H9 (cell line): Measurements from ENCODE around the gene SYDE2. TPM values are rescaled to one million over a fixed set of nuclear protein-coding genes. Genes with fewer than 3 reads are reported as not detected.

Experiments
- DNase-seq: peaks from one replicate; pipeline ENCODE4 v3.0.0-alpha.2; 2017
- H2AFZ ChIP-seq: one replicate; pipeline ENCODE4 v1.6.1; 2013; ENCODE audit warnings: mild to moderate bottlenecking, low read length, control low read depth, moderate library complexity
- H2AK5ac ChIP-seq: 2 replicates; pipeline ENCODE4 v1.6.1; 2013; ENCODE audit warnings: low read length, control low read depth, mixed read lengths; ENCODE audit not compliant: insufficient read length
- H2BK120ac ChIP-seq: one replicate; pipeline ENCODE4 v1.6.1; 2013; ENCODE audit warnings: low read depth, mild to moderate bottlenecking, low read length, control low read depth, inconsistent platforms; ENCODE audit not compliant: poor library complexity, severe bottlenecking
- H2BK12ac ChIP-seq: 2 replicates; pipeline ENCODE4 v1.6.1; 2013; ENCODE audit warnings: low read length, control low read depth, mixed read lengths, low read depth; ENCODE audit not compliant: insufficient read length
- H2BK15ac ChIP-seq: 2 replicates; pipeline ENCODE4 v1.6.1; 2013; ENCODE audit warnings: low read depth, low read length, control low read depth
- H2BK20ac ChIP-seq: one replicate; pipeline ENCODE4 v1.6.1; 2013; ENCODE audit warnings: low read depth, mild to moderate bottlenecking, low read length, control low read depth, inconsistent platforms; ENCODE audit not compliant: poor library complexity, severe bottlenecking
- H2BK5ac ChIP-seq: 2 replicates; pipeline ENCODE4 v1.6.1; 2013; ENCODE audit warnings: low read length, control low read depth, mixed read lengths; ENCODE audit not compliant: insufficient read length
- H3K14ac ChIP-seq: 2 replicates; pipeline ENCODE4 v1.6.1; 2013; ENCODE audit warnings: low read length, control low read depth; ENCODE audit not compliant: insufficient read depth
- H3K18ac ChIP-seq: 2 replicates; pipeline ENCODE4 v1.6.1; 2013; ENCODE audit warnings: low read depth, mild to moderate bottlenecking, mixed read lengths, low read length, control low read depth; ENCODE audit not compliant: insufficient read length
- H3K23ac ChIP-seq: 2 replicates; pipeline ENCODE4 v1.6.1; 2013; ENCODE audit warnings: low read length, control low read depth, mixed read lengths, low read depth; ENCODE audit not compliant: insufficient read length
- H3K23me2 ChIP-seq: 2 replicates; pipeline ENCODE4 v1.6.1; 2013; ENCODE audit warnings: low read depth, mild to moderate bottlenecking, mixed read lengths, low read length, control low read depth; ENCODE audit not compliant: insufficient read length, poor library complexity, severe bottlenecking
- H3K27ac ChIP-seq: 2 replicates; pipeline ENCODE4 v1.5.1; 2013; ENCODE audit warnings: low read length, control low read depth, mixed read lengths, low read depth; ENCODE audit not compliant: insufficient read length
- H3K27me3 ChIP-seq: 2 replicates; pipeline ENCODE4 v1.6.1; 2013; ENCODE audit warnings: low read length, control low read depth, inconsistent platforms; ENCODE audit not compliant: insufficient read depth
- H3K4ac ChIP-seq: 2 replicates; pipeline ENCODE4 v1.6.1; 2013; ENCODE audit warnings: low read depth, mild to moderate bottlenecking, control low read depth, inconsistent platforms, low read length, moderate library complexity
- H3K4me1 ChIP-seq: 2 replicates; pipeline ENCODE4 v1.6.1; 2013; ENCODE audit warnings: low read length, control low read depth, inconsistent platforms; ENCODE audit not compliant: insufficient read depth
- H3K4me2 ChIP-seq: 2 replicates; pipeline ENCODE4 v1.6.1; 2013; ENCODE audit warnings: low read length, control low read depth, mixed read lengths; ENCODE audit not compliant: insufficient read length, insufficient read depth
- H3K56ac ChIP-seq: 2 replicates; pipeline ENCODE4 v1.6.1; 2013; ENCODE audit warnings: low read depth, mild to moderate bottlenecking, mixed read lengths, low read length, control low read depth; ENCODE audit not compliant: insufficient read length
- H3K79me1 ChIP-seq: 2 replicates; pipeline ENCODE4 v1.6.1; 2013; ENCODE audit warnings: low read depth, mild to moderate bottlenecking, moderate library complexity, low read length, control low read depth, inconsistent platforms; ENCODE audit not compliant: insufficient read depth, poor library complexity, severe bottlenecking
- H3K79me2 ChIP-seq: 2 replicates; pipeline ENCODE4 v1.6.1; 2013; ENCODE audit warnings: low read length, control low read depth, inconsistent platforms; ENCODE audit not compliant: insufficient read depth
- H3K9ac ChIP-seq: 2 replicates; pipeline ENCODE4 v1.6.1; 2013; ENCODE audit warnings: low read length, control low read depth, mixed read lengths; ENCODE audit not compliant: insufficient read length; ENCODE audit errors: extremely low read depth
- H3K9me3 ChIP-seq: one replicate; pipeline ENCODE4 v1.6.1; 2013; ENCODE audit warnings: low read depth, low read length, inconsistent platforms; ENCODE audit not compliant: control insufficient read depth
- H3T11ph ChIP-seq: one replicate; pipeline ENCODE4 v1.6.1; 2013; ENCODE audit warnings: mild to moderate bottlenecking, low read length, control low read depth, inconsistent platforms
- H4K20me1 ChIP-seq: one replicate; pipeline ENCODE4 v1.6.1; 2013; ENCODE audit not compliant: control insufficient read depth, insufficient read length, insufficient read depth
- H4K5ac ChIP-seq: 2 replicates; pipeline ENCODE4 v1.6.1; 2013; ENCODE audit warnings: low read depth, mild to moderate bottlenecking, mixed read lengths, low read length, control low read depth; ENCODE audit not compliant: insufficient read length
- H4K8ac ChIP-seq: replicated peaks from 2 replicates; pipeline ENCODE4 v1.6.1; 2013; ENCODE audit warnings: low read length, control low read depth, mixed read lengths, low read depth; ENCODE audit not compliant: insufficient read length
- H4K91ac ChIP-seq: 2 replicates; pipeline ENCODE4 v1.6.1; 2013; ENCODE audit warnings: low read depth, mild to moderate bottlenecking, moderate library complexity, mixed read lengths, low read length, control low read depth; ENCODE audit not compliant: insufficient read length
- H3K27ac Mint-ChIP-seq, 3 experiments: 2 replicates in 2 of 3; 3 replicates in 1 of 3; pipeline ENCODE4 v1.8.0; 2020 to 2021; ENCODE audit warnings: mixed read lengths in 3 of 3, mild to moderate bottlenecking in 1 of 3, moderate library complexity in 1 of 3
- H3K27me3 Mint-ChIP-seq: 2 replicates; pipeline ENCODE4 v1.8.0; 2021; ENCODE audit warnings: low read depth, mild to moderate bottlenecking, moderate library complexity, mixed read lengths
- H3K36me3 Mint-ChIP-seq, 3 experiments: 2 replicates in 2 of 3; 3 replicates in 1 of 3; pipeline ENCODE4 v1.8.0; 2020 to 2021; ENCODE audit warnings: low read depth in 3 of 3, mixed read lengths in 3 of 3; ENCODE audit not compliant: insufficient read depth in 1 of 3
- H3K4me1 Mint-ChIP-seq, 2 experiments: 2 replicates each; pipeline ENCODE4 v1.8.0; 2020; ENCODE audit warnings: mixed read lengths in 2 of 2
- H3K4me3 Mint-ChIP-seq, 2 experiments: 2 replicates in 1 of 2; 3 replicates in 1 of 2; pipeline ENCODE4 v1.8.0; 2020 to 2021; ENCODE audit warnings: mild to moderate bottlenecking in 2 of 2, mixed read lengths in 2 of 2, moderate library complexity in 1 of 2
- H3K9me3 Mint-ChIP-seq, 2 experiments: 2 replicates in 1 of 2; 3 replicates in 1 of 2; pipeline ENCODE4 v1.8.0; 2020; ENCODE audit warnings: mild to moderate bottlenecking in 2 of 2, mixed read lengths in 2 of 2, moderate library complexity in 1 of 2
- CTCF ChIP-seq: fragments of 200-600 bp; sonication (generic); conservative IDR thresholded peaks from 3 replicates; pipeline ENCODE4 v1.8.0; 2021; ENCODE audit warnings: antibody characterized with exemption, mild to moderate bottlenecking
- WGBS: extraction: QIAGEN DNeasy Blood & Tissue Kit; methylation state at CpG from one replicate; pipeline ENCODE4 v1.1.7; 2013; ENCODE audit warnings: missing lambda C conversion rate, low lambda C conversion rate, mixed read lengths; ENCODE audit not compliant: insufficient read length; ENCODE audit errors: extremely low coverage; 5-methylcytosine and 5-hydroxymethylcytosine counted together
- total RNA-seq: library from RNA; stranded (reverse); gene quantifications from 2 replicates; pipeline ENCODE4 v1.2.1, GENCODE V29; 2021

The SYDE2 gene
- total RNA-seq, 1 experiment from 2014 or later: 12.4 TPM

DNA sequence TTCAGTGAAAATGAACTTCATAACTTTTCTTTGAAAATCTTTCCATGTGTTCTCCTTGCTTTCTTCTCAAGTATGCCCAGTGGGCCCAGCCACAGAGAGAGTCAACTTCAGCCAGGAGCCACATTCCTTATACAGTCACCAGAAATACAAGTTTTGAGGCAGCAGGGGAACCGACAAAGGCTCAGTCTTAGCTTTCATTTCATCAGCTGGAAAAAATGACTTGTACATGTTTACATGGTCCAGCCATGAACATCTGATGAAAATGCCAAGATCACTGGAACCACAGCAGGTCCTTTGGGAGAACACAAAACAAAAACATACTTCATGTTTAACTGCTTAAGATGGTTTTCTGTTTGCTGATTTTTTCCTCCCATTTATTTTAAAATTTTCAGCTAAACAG lies 72.5 kb downstream of the SYDE2 start:
- H3K56ac ChIP-seq: no peak overlapping the region
- no peaks in the 10 kb centered on the region for H3K27me3 ChIP-seq
- H3K27ac ChIP-seq: no peak overlapping the region
- no peak overlapping the region for H3K4me2 ChIP-seq
- no peaks in the 10 kb centered on the region for H3K4me1 ChIP-seq
- no peak overlapping the region for H2BK120ac ChIP-seq
- no peaks in the 10 kb centered on the region for H3K36me3 Mint-ChIP-seq
- no peak overlapping the region for H2AK5ac ChIP-seq
- H4K8ac ChIP-seq: no peak overlapping the region
- no peaks in the 10 kb centered on the region for H3K79me2 ChIP-seq
- no peak overlapping the region for H3T11ph ChIP-seq
- no peak for TF ChIP-seq CTCF
- DNase-seq: no peak
- no peak overlapping the region for H3K9ac ChIP-seq
- H2AFZ ChIP-seq: no peak overlapping the region
- H3K4ac ChIP-seq: no peak overlapping the region
- no peaks in the 10 kb centered on the region for H3K9me3 Mint-ChIP-seq
- H4K5ac ChIP-seq: no peak overlapping the region
- no peak overlapping the region for H2BK20ac ChIP-seq
- no peak overlapping the region for H2BK5ac ChIP-seq
- no peak overlapping the region for H3K14ac ChIP-seq
- H2BK15ac ChIP-seq: no peak overlapping the region
- H3K27me3 Mint-ChIP-seq: no peaks in the 10 kb centered on the region
- no peak overlapping the region for H3K27ac Mint-ChIP-seq
- no peak overlapping the region for H3K18ac ChIP-seq
- WGBS: no CpG with 5 or more reads among the region's 1 CpG
- H3K23me2 ChIP-seq: no peaks in the 10 kb centered on the region
- no peaks in the 10 kb centered on the region for H4K20me1 ChIP-seq
- H3K4me1 Mint-ChIP-seq: peaks cover 2 to 3% of the 10 kb centered on the region in 2 experiments; a peak in 3 of 4 replicates
- no peak overlapping the region for H4K91ac ChIP-seq
- no peak overlapping the region for H3K4me3 Mint-ChIP-seq
- no peaks in the 10 kb centered on the region for H3K79me1 ChIP-seq
- H2BK12ac ChIP-seq: no peak overlapping the region
- no peaks in the 10 kb centered on the region for H3K9me3 ChIP-seq
- H3K23ac ChIP-seq: no peak overlapping the region
